SU-DHL-6 (cell line): ENCODE measurements around the gene CAMSAP1.
"Not testable (repeated sequence)": the region's sequence is repeated elsewhere in the genome, so short reads cannot be mapped to it uniquely, and the experiment has no call there.

Experiments used
- H2AFZ ChIP-seq: fragments of 200-600 bp; sonication (generic); 2 replicates; pipeline ENCODE4 v1.6.1; 2014; ENCODE audit warnings: low read depth, mild to moderate bottlenecking, moderate library complexity, mixed read lengths, antibody characterized with exemption, low read length; ENCODE audit not compliant: severe bottlenecking
- H3F3A ChIP-seq: fragments of 200-600 bp; shearing (Covaris generic); 2 replicates; pipeline ENCODE4 v1.6.0; 2016; ENCODE audit warnings: antibody characterized with exemption, mild to moderate bottlenecking; ENCODE audit not compliant: insufficient read depth
- H3K27ac ChIP-seq: fragments of 200-600 bp; sonication (generic); 2 replicates; pipeline ENCODE4 v1.5.1; 2016; ENCODE audit warnings: low read depth, mild to moderate bottlenecking, low read length, moderate library complexity, mixed read lengths
- H3K27me3 ChIP-seq: fragments of 200-600 bp; sonication (generic), shearing (Covaris generic); 2 replicates; pipeline ENCODE4 v1.6.0; 2014; ENCODE audit warnings: mild to moderate bottlenecking, low read length
- H3K36me3 ChIP-seq: fragments of 200-600 bp; sonication (generic); 2 replicates; pipeline ENCODE4 v1.6.1; 2014; ENCODE audit warnings: mild to moderate bottlenecking, low read length, mixed read lengths
- H3K4me2 ChIP-seq: fragments of 300-600, 200-600 bp; shearing (Covaris generic), sonication (generic); 2 replicates; pipeline ENCODE4 v1.6.0; 2014; ENCODE audit warnings: low read length, low read depth, mild to moderate bottlenecking; ENCODE audit not compliant: poor library complexity, severe bottlenecking
- H3K4me3 ChIP-seq: fragments of 200-600 bp; sonication (generic); 2 replicates; pipeline ENCODE4 v1.5.1; 2014; ENCODE audit warnings: antibody characterized with exemption, low read length, mild to moderate bottlenecking, mixed read lengths; ENCODE audit not compliant: insufficient read depth, poor library complexity, severe bottlenecking
- H3K79me2 ChIP-seq: fragments of 200-600 bp; sonication (generic); 2 replicates; pipeline ENCODE4 v1.6.1; 2014; ENCODE audit warnings: mild to moderate bottlenecking, low read length, moderate library complexity; ENCODE audit not compliant: insufficient read depth
- H3K9ac ChIP-seq: fragments of 200-600 bp; sonication (generic); 2 replicates; pipeline ENCODE4 v1.7.0; 2014; ENCODE audit warnings: mild to moderate bottlenecking, low read length
- H3K9me2 ChIP-seq: fragments of 200-600 bp; sonication (generic); replicated peaks from 2 replicates; pipeline ENCODE4 v1.6.1; 2014; ENCODE audit warnings: low read length; ENCODE audit not compliant: insufficient read depth
- H3K9me3 ChIP-seq: fragments of 200-600 bp; sonication (generic); 2 replicates; pipeline ENCODE4 v1.6.1; 2014; ENCODE audit warnings: low read length, mixed read lengths; ENCODE audit not compliant: insufficient read depth
- H4K20me1 ChIP-seq: fragments of 200-600 bp; sonication (generic); 2 replicates; pipeline ENCODE4 v1.6.1; 2014; ENCODE audit warnings: low read depth, mild to moderate bottlenecking, antibody characterized with exemption, low read length, moderate library complexity, mixed read lengths
- EZH2phosphoT487 ChIP-seq: fragments of 200-600 bp; sonication (generic), shearing (Covaris generic); conservative IDR thresholded peaks from 2 replicates; pipeline ENCODE4 v1.6.1; 2018; ENCODE audit warnings: mild to moderate bottlenecking, antibody characterized with exemption, low read length, moderate library complexity, mixed read lengths
- TF ChIP-seq, protein P1 (sequence below): fragments of 200-600 bp; sonication (generic); IDR thresholded peaks from one replicate; pipeline ENCODE4 v1.5.1; 2017; ENCODE audit warnings: antibody characterized with exemption, mild to moderate bottlenecking, low read length, moderate library complexity; ENCODE audit not compliant: insufficient read depth, poor library complexity, severe bottlenecking

The CAMSAP1 gene

DNA sequence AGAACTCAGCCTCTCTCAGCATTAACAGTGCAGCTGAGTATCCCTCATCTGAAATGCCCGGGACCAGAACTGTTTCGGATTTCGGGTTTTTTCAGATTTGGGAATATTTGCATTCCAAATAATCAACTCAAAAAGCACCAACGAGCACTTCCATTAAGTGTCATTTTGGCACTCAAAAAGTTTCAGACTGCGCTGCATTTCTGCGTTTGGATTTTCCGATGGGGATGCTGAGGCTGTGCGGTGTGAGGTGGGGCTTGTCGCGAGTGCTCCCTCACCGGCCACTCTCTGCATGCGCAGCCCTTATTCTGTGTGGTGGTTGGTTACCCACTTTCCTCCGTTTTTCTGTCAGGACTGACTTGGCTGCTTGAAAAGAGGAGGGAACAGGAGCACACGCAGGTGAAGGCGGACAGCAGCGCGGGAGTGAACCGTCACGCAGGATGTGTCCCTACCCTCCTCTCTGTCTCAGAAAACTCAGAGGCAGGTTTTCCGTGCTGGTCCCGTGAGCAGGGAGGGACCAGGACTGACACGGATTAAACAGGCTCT lies 45.4 kb upstream of the CAMSAP1 start:
- no peak overlapping the region for H2AFZ ChIP-seq
- no peaks in the 10 kb centered on the region for H3K36me3 ChIP-seq
- no peak overlapping the region for H3K9ac ChIP-seq
- no peaks in the 10 kb centered on the region for H3K9me2 ChIP-seq
- no peaks in the 10 kb centered on the region for H3K27me3 ChIP-seq
- H3K27ac ChIP-seq, result no peak overlapping the region
- no peak overlapping the region for H3K4me3 ChIP-seq
- H4K20me1 ChIP-seq, result no peaks in the 10 kb centered on the region
- H3F3A ChIP-seq, result no peaks in the 10 kb centered on the region
- TF ChIP-seq EZH2phosphoT487, result no peak
- TF ChIP-seq, protein P1, sequence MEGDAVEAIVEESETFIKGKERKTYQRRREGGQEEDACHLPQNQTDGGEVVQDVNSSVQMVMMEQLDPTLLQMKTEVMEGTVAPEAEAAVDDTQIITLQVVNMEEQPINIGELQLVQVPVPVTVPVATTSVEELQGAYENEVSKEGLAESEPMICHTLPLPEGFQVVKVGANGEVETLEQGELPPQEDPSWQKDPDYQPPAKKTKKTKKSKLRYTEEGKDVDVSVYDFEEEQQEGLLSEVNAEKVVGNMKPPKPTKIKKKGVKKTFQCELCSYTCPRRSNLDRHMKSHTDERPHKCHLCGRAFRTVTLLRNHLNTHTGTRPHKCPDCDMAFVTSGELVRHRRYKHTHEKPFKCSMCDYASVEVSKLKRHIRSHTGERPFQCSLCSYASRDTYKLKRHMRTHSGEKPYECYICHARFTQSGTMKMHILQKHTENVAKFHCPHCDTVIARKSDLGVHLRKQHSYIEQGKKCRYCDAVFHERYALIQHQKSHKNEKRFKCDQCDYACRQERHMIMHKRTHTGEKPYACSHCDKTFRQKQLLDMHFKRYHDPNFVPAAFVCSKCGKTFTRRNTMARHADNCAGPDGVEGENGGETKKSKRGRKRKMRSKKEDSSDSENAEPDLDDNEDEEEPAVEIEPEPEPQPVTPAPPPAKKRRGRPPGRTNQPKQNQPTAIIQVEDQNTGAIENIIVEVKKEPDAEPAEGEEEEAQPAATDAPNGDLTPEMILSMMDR, result no peak
- H3K4me2 ChIP-seq, result no peak overlapping the region
- H3K9me3 ChIP-seq, result no peaks in the 10 kb centered on the region
- H3K79me2 ChIP-seq, result peaks cover 26% of the 10 kb centered on the region

DNA sequence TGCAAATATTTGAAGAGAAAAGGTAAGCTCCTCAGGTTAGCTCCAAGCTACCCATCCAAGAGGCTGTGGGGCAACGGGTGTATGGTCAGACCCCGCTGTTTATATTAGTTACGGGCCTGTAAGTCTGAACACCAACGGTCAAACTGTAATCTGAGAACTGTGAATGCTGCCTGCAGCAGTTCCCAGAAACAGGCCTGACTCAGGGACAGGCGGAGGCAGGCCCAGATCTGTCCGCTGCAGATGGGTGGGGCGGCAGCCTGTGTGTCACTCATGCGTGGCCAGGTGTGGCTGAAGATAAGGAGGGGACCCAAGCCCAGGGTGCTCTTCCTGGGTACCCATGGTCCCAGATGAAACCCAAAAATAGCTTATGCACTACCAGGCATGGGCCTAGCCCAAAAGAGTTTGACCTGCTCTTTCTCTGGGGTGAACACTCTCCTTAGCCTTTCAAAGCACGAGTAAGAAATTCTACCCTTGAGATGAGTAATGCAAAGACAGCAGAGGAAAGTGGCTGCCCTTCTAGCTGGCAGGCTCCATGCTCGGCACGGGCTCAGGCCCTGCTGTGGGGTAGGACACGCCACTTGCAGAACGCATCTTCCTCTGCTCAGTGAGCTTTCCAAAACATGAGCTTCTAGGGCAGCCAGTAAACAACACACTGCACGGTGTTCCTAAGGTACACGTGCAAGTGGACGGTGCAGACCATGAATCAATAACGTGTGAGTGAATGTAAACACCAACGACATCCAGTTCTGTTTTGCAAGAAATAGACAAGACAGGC lies 44.7 kb upstream of the CAMSAP1 start:
- no peak overlapping the region for H3K4me3 ChIP-seq
- H3K27me3 ChIP-seq, result no peaks in the 10 kb centered on the region
- no peaks in the 10 kb centered on the region for H4K20me1 ChIP-seq
- no peak overlapping the region for H3K27ac ChIP-seq
- H3F3A ChIP-seq, result no peaks in the 10 kb centered on the region
- no peaks in the 10 kb centered on the region for H3K9me2 ChIP-seq
- no peak overlapping the region for H3K4me2 ChIP-seq
- no peaks in the 10 kb centered on the region for H3K36me3 ChIP-seq
- H3K9ac ChIP-seq, result no peak overlapping the region
- TF ChIP-seq EZH2phosphoT487, result no peak
- TF ChIP-seq, protein P1, result no peak
- H3K79me2 ChIP-seq, result peaks cover 20% of the 10 kb centered on the region
- H2AFZ ChIP-seq, result no peak overlapping the region
- H3K9me3 ChIP-seq, result no peaks in the 10 kb centered on the region

DNA sequence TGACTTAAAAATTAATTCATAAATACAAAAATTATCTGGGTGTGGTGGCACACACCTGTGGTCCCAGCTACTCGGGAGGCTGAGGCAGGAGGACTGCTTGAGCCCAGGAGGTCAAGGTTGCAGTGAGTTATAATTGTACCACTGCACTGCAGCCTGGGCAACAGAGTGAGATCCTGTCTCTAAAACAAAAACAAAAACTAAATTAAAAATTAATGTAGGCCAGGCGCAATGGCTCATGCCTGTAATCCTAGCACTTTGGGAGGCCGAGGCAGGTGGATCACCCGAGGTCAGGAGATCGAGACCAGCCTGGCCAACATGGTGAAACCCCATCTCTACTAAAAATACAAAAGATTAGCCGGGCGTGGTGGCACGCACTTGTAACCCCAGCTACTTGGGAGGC lies 44.0 kb upstream of the CAMSAP1 start:
- H3K36me3 ChIP-seq, H3F3A ChIP-seq, H3K9me3 ChIP-seq, H3K4me2 ChIP-seq, H2AFZ ChIP-seq, H3K4me3 ChIP-seq, H3K27ac ChIP-seq, H3K27me3 ChIP-seq, H3K9me2 ChIP-seq, H4K20me1 ChIP-seq, H3K9ac ChIP-seq: not testable (repeated sequence)
- H3K79me2 ChIP-seq, result peaks cover 12% of the 10 kb centered on the region; the same call in 1 of the 2 replicates

DNA sequence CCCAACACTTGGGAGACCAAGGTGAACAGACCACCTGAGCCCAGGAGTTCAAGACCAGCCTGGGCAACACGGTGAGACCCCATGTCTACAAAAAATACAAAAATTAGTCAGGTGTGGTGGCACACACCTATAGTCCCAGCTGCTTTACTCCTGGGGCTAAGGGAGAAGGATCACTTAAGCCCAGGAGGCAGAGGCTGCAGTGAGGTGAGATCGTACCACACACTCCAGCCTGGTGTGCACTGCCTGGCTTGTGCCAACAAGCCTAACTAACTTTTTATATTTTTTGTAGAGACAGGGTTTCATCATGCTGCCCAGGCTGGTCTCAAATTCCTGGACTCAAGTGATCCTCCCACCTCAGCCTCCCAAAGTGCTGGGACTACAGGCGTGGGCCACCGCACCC lies 43.5 kb upstream of the CAMSAP1 start:
- not testable (repeated sequence) for H3K9me3 ChIP-seq, H3K9me2 ChIP-seq, H4K20me1 ChIP-seq, H3K4me2 ChIP-seq, H3K9ac ChIP-seq, H3F3A ChIP-seq, H3K4me3 ChIP-seq, H2AFZ ChIP-seq, H3K27me3 ChIP-seq, H3K79me2 ChIP-seq, H3K27ac ChIP-seq, H3K36me3 ChIP-seq
